PC-3 (cell line): ENCODE results near the gene CD200R1L. TPM values are rescaled to one million over a fixed set of nuclear protein-coding genes. Genes with fewer than 3 reads are reported as not detected.

Experiments
- ATAC-seq: fragments of 200-7000 bp; cut with Tn5 transposase; 2 replicates; pipeline ENCODE4 v1.9.1; 2020; ENCODE audit warnings: mild to moderate bottlenecking, moderate library complexity
- BruUV-seq: library from RNA; stranded (reverse); fragments of 400-500 nt; replicated peaks from 2 replicates; lab custom pipeline; 2021; lab: Mats Ljungman, UMichigan
- CTCF ChIA-PET: fragments of 300-600 bp; sonication (Branson Sonifier 250); formaldehyde crosslinking; loops from one replicate; lab custom pipeline; 2022; ENCODE audit warnings: antibody characterized with exemption; lab: Charles Lee
- POLR2A ChIA-PET: fragments of 300-600 bp; sonication (Branson Sonifier 250); formaldehyde crosslinking; loops from one replicate; lab custom pipeline; 2022; ENCODE audit warnings: antibody characterized with exemption; ENCODE audit not compliant: unreplicated experiment; lab: Charles Lee
- DNase-seq: peaks from one replicate; pipeline ENCODE4 v3.0.0-alpha.2; 2015
- H2AFZ ChIP-seq: fragments of 300-600 bp; sonication (generic); 2 replicates; pipeline ENCODE4 v1.6.0; 2016; ENCODE audit warnings: antibody characterized with exemption, low read length
- H3F3A ChIP-seq: fragments of 300-600 bp; sonication (generic); one replicate; pipeline ENCODE4 v1.6.0; 2017; ENCODE audit warnings: antibody characterized with exemption, low read length, control low read depth, mild to moderate bottlenecking; ENCODE audit not compliant: unreplicated experiment
- H3K27ac ChIP-seq: fragments of 300-600 bp; sonication (generic); 2 replicates; pipeline ENCODE4 v1.5.1; 2016; ENCODE audit warnings: mild to moderate bottlenecking, low read length
- H3K27me3 ChIP-seq: fragments of 300-600 bp; sonication (generic); 2 replicates; pipeline ENCODE4 v1.6.1; 2016; ENCODE audit warnings: low read length, mixed read lengths
- H3K36me3 ChIP-seq: fragments of 300-600 bp; sonication (generic); 2 replicates; pipeline ENCODE4 v1.6.1; 2016; ENCODE audit warnings: low read depth, mixed run types, low read length, mixed read lengths
- H3K4me1 ChIP-seq: fragments of 300-600 bp; sonication (generic); 2 replicates; pipeline ENCODE4 v1.5.1; 2016; ENCODE audit warnings: low read length; ENCODE audit not compliant: insufficient read depth
- H3K4me2 ChIP-seq: fragments of 300-600 bp; sonication (generic); 2 replicates; pipeline ENCODE4 v1.6.0; 2016; ENCODE audit warnings: low read length
- H3K4me3 ChIP-seq: fragments of 300-600 bp; sonication (generic); 2 replicates; pipeline ENCODE4 v1.5.1; 2016; ENCODE audit warnings: mild to moderate bottlenecking, low read length, mixed read lengths
- H3K79me2 ChIP-seq: fragments of 300-600 bp; sonication (generic); 2 replicates; pipeline ENCODE4 v1.6.1; 2017; ENCODE audit warnings: low read length, mixed read lengths
- H3K9ac ChIP-seq: fragments of 300-600 bp; sonication (generic); 2 replicates; pipeline ENCODE4 v1.6.0; 2016; ENCODE audit warnings: mild to moderate bottlenecking, low read length
- H3K9me2 ChIP-seq: fragments of 300-600 bp; sonication (generic); replicated peaks from 2 replicates; pipeline ENCODE4 v1.6.1; 2016; ENCODE audit warnings: mixed run types, low read length, mixed read lengths
- H3K9me3 ChIP-seq: fragments of 300-600 bp; sonication (generic); 2 replicates; pipeline ENCODE4 v1.6.1; 2016; ENCODE audit warnings: low read length, mixed read lengths
- H4K20me1 ChIP-seq: fragments of 300-600 bp; sonication (generic); 2 replicates; pipeline ENCODE4 v1.6.1; 2016; ENCODE audit warnings: low read length, mixed read lengths
- EZH2 ChIP-seq: fragments of 300-600 bp; sonication (generic); IDR thresholded peaks from one replicate; pipeline ENCODE4 v1.6.1; 2017; ENCODE audit warnings: antibody characterized with exemption, mild to moderate bottlenecking, low read length; ENCODE audit not compliant: unreplicated experiment
- EZH2phosphoT487 ChIP-seq: fragments of 300-600 bp; sonication (generic); IDR thresholded peaks from 2 replicates; pipeline ENCODE4 v1.6.1; 2018; ENCODE audit warnings: mild to moderate bottlenecking, antibody characterized with exemption, low read length, borderline replicate concordance
- intact Hi-C: fragments of 100-400 bp; cut with micrococcal nuclease; formaldehyde crosslinking; loops from 2 replicates; pipeline ENCODE4 v1.9.0; 2023
- total RNA-seq: library from RNA; depleted of rRNA; stranded (reverse); fragments of >200 nt; gene quantifications from 2 replicates; pipeline ENCODE4 v1.2.3, GENCODE V29; 2014
- TF ChIP-seq, protein P1 (sequence below): fragments of 300-600 bp; sonication (generic); conservative IDR thresholded peaks from 2 replicates; pipeline ENCODE4 v1.5.1; 2017; ENCODE audit warnings: antibody characterized with exemption, low read depth, mild to moderate bottlenecking, low read length

The CD200R1L gene
- total RNA-seq, 1 experiment from 2014 or later = not detected

GRCh38 chr3:112811131-112811884 is 35.4 kb downstream of the CD200R1L start:
- ChIA-PET CTCF (no interaction called here), POLR2A (no interaction called here)
- Histone ChIP-seq H4K20me1 (no peaks in the 10 kb centered on the region), H2AFZ (no peak overlapping the region), H3F3A (no peaks in the 10 kb centered on the region), H3K9me2 (no peaks in the 10 kb centered on the region), H3K4me3 (no peak overlapping the region), H3K9me3 (no peaks in the 10 kb centered on the region), H3K4me1 (peaks cover 9% of the 10 kb centered on the region), H3K9ac (no peak overlapping the region), H3K79me2 (no peaks in the 10 kb centered on the region), H3K36me3 (no peaks in the 10 kb centered on the region), H3K4me2 (no peak overlapping the region), H3K27ac (no peak overlapping the region), H3K27me3 (no peaks in the 10 kb centered on the region)
- BruUV-seq = no TSS peak
- intact Hi-C loops = no loop called here
- no peak for TF ChIP-seq EZH2
- no peak for TF ChIP-seq EZH2phosphoT487
- TF ChIP-seq, protein P1, sequence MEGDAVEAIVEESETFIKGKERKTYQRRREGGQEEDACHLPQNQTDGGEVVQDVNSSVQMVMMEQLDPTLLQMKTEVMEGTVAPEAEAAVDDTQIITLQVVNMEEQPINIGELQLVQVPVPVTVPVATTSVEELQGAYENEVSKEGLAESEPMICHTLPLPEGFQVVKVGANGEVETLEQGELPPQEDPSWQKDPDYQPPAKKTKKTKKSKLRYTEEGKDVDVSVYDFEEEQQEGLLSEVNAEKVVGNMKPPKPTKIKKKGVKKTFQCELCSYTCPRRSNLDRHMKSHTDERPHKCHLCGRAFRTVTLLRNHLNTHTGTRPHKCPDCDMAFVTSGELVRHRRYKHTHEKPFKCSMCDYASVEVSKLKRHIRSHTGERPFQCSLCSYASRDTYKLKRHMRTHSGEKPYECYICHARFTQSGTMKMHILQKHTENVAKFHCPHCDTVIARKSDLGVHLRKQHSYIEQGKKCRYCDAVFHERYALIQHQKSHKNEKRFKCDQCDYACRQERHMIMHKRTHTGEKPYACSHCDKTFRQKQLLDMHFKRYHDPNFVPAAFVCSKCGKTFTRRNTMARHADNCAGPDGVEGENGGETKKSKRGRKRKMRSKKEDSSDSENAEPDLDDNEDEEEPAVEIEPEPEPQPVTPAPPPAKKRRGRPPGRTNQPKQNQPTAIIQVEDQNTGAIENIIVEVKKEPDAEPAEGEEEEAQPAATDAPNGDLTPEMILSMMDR = no peak
- ATAC-seq = no peak
- no peak for DNase-seq

- POLR2A ChIA-PET = no interaction called here
- H3K4me3 ChIP-seq = no peak overlapping the region
- H3K27ac ChIP-seq = no peak overlapping the region
Observed at GRCh38 chr3:112810561-112810960, 36.1 kb downstream of the CD200R1L start.

More at GRCh38 chr3:112810561-112810960, 36.1 kb downstream of the CD200R1L start:
- Histone ChIP-seq H3K9me3 (no peaks in the 10 kb centered on the region), H3K27me3 (no peaks in the 10 kb centered on the region), H3F3A (no peaks in the 10 kb centered on the region), H4K20me1 (no peaks in the 10 kb centered on the region), H3K9me2 (no peaks in the 10 kb centered on the region), H2AFZ (no peak overlapping the region), H3K36me3 (no peaks in the 10 kb centered on the region), H3K4me1 (peaks cover 6% of the 10 kb centered on the region), H3K79me2 (no peaks in the 10 kb centered on the region), H3K9ac (no peak overlapping the region), H3K4me2 (no peak overlapping the region)
- TF ChIP-seq, protein P1 = no peak
- TF ChIP-seq EZH2 = no peak
- no peak for TF ChIP-seq EZH2phosphoT487
- no peak for ATAC-seq
- BruUV-seq = no TSS peak
- no peak for DNase-seq
- CTCF ChIA-PET = no interaction called here
- intact Hi-C loops = no loop called here
